Mesenchymal stem cell (in vitro differentiated cells and primary cell): ENCODE measurements around the gene ZNF280B.

Experiments used
- DNase-seq: peaks from one replicate; pipeline ENCODE4 v3.0.0-alpha.2; 2013
- H2AFZ ChIP-seq: one replicate; pipeline ENCODE4 v1.6.1; 2013; ENCODE audit warnings: low read depth, mild to moderate bottlenecking, control low read depth, inconsistent platforms, low read length, moderate library complexity
- H2AK5ac ChIP-seq: 2 replicates; pipeline ENCODE4 v1.6.1; 2013; ENCODE audit warnings: low read length, moderate library complexity, mild to moderate bottlenecking, inconsistent platforms; ENCODE audit not compliant: severe bottlenecking
- H2BK120ac ChIP-seq: one replicate; pipeline ENCODE4 v1.6.1; 2013; ENCODE audit warnings: low read depth, mild to moderate bottlenecking, inconsistent platforms, low read length, moderate library complexity
- H2BK12ac ChIP-seq, 2 experiments: one replicate each; pipeline ENCODE4 v1.6.1; 2013; ENCODE audit warnings: inconsistent platforms in 2 of 2, low read length in 2 of 2, mild to moderate bottlenecking in 2 of 2, moderate library complexity in 2 of 2, control low read depth in 1 of 2
- H2BK15ac ChIP-seq: one replicate; pipeline ENCODE4 v1.6.1; 2013; ENCODE audit warnings: mild to moderate bottlenecking, low read depth, inconsistent platforms; ENCODE audit not compliant: poor library complexity, severe bottlenecking
- H2BK5ac ChIP-seq: 2 replicates; pipeline ENCODE4 v1.6.1; 2013; ENCODE audit warnings: low read depth, mild to moderate bottlenecking, low read length, control low read depth, inconsistent platforms; ENCODE audit not compliant: poor library complexity, severe bottlenecking
- H3K14ac ChIP-seq, 2 experiments: one replicate each; pipeline ENCODE4 v1.6.1; 2013; ENCODE audit warnings: inconsistent platforms in 2 of 2, low read length in 2 of 2, control low read depth in 1 of 2, mild to moderate bottlenecking in 1 of 2, moderate library complexity in 1 of 2
- H3K18ac ChIP-seq, 2 experiments: one replicate each; pipeline ENCODE4 v1.6.1; 2013; ENCODE audit warnings: inconsistent platforms in 2 of 2, low read length in 2 of 2, control low read depth in 1 of 2, low read depth in 1 of 2, mild to moderate bottlenecking in 1 of 2
- H3K23ac ChIP-seq, 2 experiments: one replicate each; pipeline ENCODE4 v1.6.1; 2013; ENCODE audit warnings: inconsistent platforms in 2 of 2, low read length in 2 of 2, mild to moderate bottlenecking in 2 of 2, moderate library complexity in 2 of 2, control low read depth in 1 of 2
- H3K27ac ChIP-seq: 2 replicates; pipeline ENCODE4 v1.5.1; 2013; ENCODE audit warnings: mild to moderate bottlenecking, moderate library complexity, low read length, control low read depth, inconsistent platforms; ENCODE audit not compliant: poor library complexity, severe bottlenecking
- H3K27me3 ChIP-seq, 2 experiments: 2 replicates each; pipeline versions ENCODE4 v1.6.1 to v1.7.0; 2013; ENCODE audit warnings: low read length in 2 of 2, mild to moderate bottlenecking in 2 of 2, moderate library complexity in 2 of 2, control low read depth in 1 of 2, inconsistent platforms in 1 of 2; ENCODE audit not compliant: control insufficient read depth in 1 of 2, insufficient read depth in 1 of 2
- H3K36me3 ChIP-seq, 2 experiments: 2 replicates each; pipeline versions ENCODE4 v1.6.1 to v1.7.0; 2013; ENCODE audit warnings: low read length in 2 of 2, control low read depth in 1 of 2, inconsistent platforms in 1 of 2, low read depth in 1 of 2, mild to moderate bottlenecking in 1 of 2; ENCODE audit not compliant: insufficient read depth in 2 of 2, control insufficient read depth in 1 of 2
- H3K4ac ChIP-seq, 2 experiments: one replicate each; pipeline ENCODE4 v1.6.1; 2013; ENCODE audit warnings: inconsistent platforms in 2 of 2, low read length in 2 of 2, mild to moderate bottlenecking in 2 of 2, moderate library complexity in 2 of 2, control low read depth in 1 of 2, low read depth in 1 of 2
- H3K4me1 ChIP-seq: 2 replicates; pipeline ENCODE4 v1.6.1; 2013; ENCODE audit warnings: low read depth, low read length, control low read depth; ENCODE audit not compliant: control insufficient read depth, insufficient read depth
- H3K4me2 ChIP-seq: 2 replicates; pipeline ENCODE4 v1.6.1; 2013; ENCODE audit warnings: low read length, mild to moderate bottlenecking, inconsistent platforms; ENCODE audit not compliant: poor library complexity, severe bottlenecking
- H3K4me3 ChIP-seq, 2 experiments: 2 replicates each; pipeline versions ENCODE4 v1.5.1 to v1.7.0; 2013; ENCODE audit warnings: low read length in 2 of 2, mild to moderate bottlenecking in 2 of 2, control low read depth in 1 of 2, low read depth in 1 of 2; ENCODE audit not compliant: insufficient read depth in 1 of 2
- H3K79me1 ChIP-seq: replicated peaks from 2 replicates; pipeline ENCODE4 v1.6.1; 2013; ENCODE audit warnings: mild to moderate bottlenecking, control low read depth, low read length, inconsistent platforms; ENCODE audit not compliant: poor library complexity, severe bottlenecking
- H3K9ac ChIP-seq: 2 replicates; pipeline ENCODE4 v1.7.0; 2013; ENCODE audit warnings: mild to moderate bottlenecking, low read length, moderate library complexity
- H3K9me3 ChIP-seq: 2 replicates; pipeline ENCODE4 v1.7.0; 2013; ENCODE audit warnings: mild to moderate bottlenecking, low read length; ENCODE audit not compliant: control insufficient read depth
- H4K8ac ChIP-seq: one replicate; pipeline ENCODE4 v1.6.1; 2013; ENCODE audit warnings: inconsistent platforms, mild to moderate bottlenecking, low read length, moderate library complexity
- H4K91ac ChIP-seq: one replicate; pipeline ENCODE4 v1.6.1; 2013; ENCODE audit warnings: mild to moderate bottlenecking, low read length, inconsistent platforms
- WGBS: methylation state at CpG from one replicate; pipeline ENCODE4 v1.1.7; 2013; ENCODE audit warnings: mixed read lengths; 5-methylcytosine and 5-hydroxymethylcytosine counted together

The ZNF280B gene

DNA sequence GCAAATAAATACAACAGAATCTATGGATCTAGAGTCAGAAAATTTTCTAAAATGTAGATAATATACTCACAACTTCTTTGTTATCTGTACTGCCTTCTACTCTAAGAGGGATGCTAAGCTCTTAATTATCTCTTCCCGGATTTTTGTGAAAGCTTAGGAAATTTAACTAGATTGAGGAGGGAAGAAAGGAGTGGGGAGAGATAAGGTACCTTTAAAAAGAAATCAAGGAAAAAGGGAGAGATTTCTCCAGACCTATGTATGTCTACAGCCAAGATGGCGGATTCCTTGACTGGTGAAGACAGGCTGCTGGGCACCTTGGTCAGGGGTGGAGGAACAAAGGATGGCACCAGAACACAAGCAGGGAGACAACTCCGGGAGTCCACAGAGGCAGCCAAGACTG lies 23.0 kb downstream of the ZNF280B start:
- H3K4me3 ChIP-seq: no peak overlapping the region
- H2BK12ac ChIP-seq: no peak overlapping the region
- H3K4me1 ChIP-seq: no peaks in the 10 kb centered on the region
- no peak overlapping the region for H2AFZ ChIP-seq
- H3K18ac ChIP-seq: no peak overlapping the region
- H3K4ac ChIP-seq: no peak overlapping the region
- no peak overlapping the region for H2AK5ac ChIP-seq
- H3K9me3 ChIP-seq: no peaks in the 10 kb centered on the region
- no peak overlapping the region for H2BK15ac ChIP-seq
- H3K27me3 ChIP-seq: peaks cover 0 to 4% of the 10 kb centered on the region in 2 experiments
- no peak overlapping the region for H3K27ac ChIP-seq
- no peak overlapping the region for H3K4me2 ChIP-seq
- H3K14ac ChIP-seq: no peak overlapping the region
- H3K36me3 ChIP-seq: no peaks in the 10 kb centered on the region
- no peak overlapping the region for H4K8ac ChIP-seq
- 95% methylated on average over 3 of the region's 3 CpGs for WGBS
- H2BK5ac ChIP-seq: no peak overlapping the region
- no peak overlapping the region for H4K91ac ChIP-seq
- H3K23ac ChIP-seq: no peak overlapping the region
- no peaks in the 10 kb centered on the region for H3K79me1 ChIP-seq
- no peak for DNase-seq
- no peak overlapping the region for H3K9ac ChIP-seq
- H2BK120ac ChIP-seq: no peak overlapping the region

DNA sequence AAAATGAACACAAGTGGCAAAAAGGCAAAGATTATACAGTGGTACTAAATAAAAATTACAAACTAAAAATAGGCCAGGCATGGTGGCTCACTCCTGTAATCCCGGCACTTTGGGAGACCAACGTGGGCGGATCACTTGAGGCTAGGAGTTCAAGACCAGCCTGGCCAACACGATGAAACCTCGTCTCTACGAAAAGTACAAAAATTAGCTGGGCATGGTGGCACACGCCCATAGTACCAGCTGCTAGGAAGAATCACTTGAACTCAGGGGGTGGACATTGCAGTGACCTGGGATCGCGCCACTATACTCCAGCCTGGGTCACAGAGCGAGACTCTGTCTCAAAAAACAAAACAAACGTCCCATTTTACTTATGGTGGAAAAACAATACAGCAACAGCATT lies 24.5 kb downstream of the ZNF280B start:
- no peak overlapping the region for H3K9ac ChIP-seq

DNA sequence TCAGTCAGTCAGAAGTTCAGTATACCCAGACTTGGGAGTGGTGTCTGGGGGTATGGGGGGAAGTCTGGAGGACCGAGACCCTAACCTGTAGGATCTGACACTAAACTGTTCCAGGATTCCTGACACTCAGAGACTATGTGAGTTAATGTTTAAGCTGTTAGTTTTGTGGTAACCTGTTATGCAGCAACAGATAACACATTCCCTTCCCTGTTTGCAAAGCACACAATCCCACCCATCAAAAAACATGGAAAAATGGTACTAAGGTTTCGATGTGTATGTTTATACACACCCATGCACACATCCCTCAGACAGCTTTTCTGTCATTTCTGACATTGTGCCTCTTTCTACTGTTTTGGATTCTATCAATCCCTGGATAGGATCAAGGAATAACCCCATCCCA lies 27.6 kb downstream of the ZNF280B start:
- Histone ChIP-seq H3K36me3 (no peaks in the 10 kb centered on the region), H3K4me3 (no peak overlapping the region), H3K23ac (no peak overlapping the region), H3K27me3 (peaks cover 0 to 6% of the 10 kb centered on the region in 2 experiments), H2BK15ac (no peak overlapping the region), H3K4ac (no peak overlapping the region), H3K4me1 (no peaks in the 10 kb centered on the region), H2BK120ac (no peak overlapping the region), H4K91ac (no peak overlapping the region), H2AK5ac (no peak overlapping the region), H3K14ac (no peak overlapping the region), H3K18ac (no peak overlapping the region), H3K27ac (no peak overlapping the region), H2BK5ac (no peak overlapping the region), H3K79me1 (no peaks in the 10 kb centered on the region), H3K9ac (no peak overlapping the region), H3K9me3 (no peaks in the 10 kb centered on the region), H2AFZ (no peak overlapping the region), H3K4me2 (no peak overlapping the region), H2BK12ac (no peak overlapping the region), H4K8ac (no peak overlapping the region)
- DNase-seq: no peak
- WGBS: 96% methylated on average over 1 of the region's 2 CpGs

More for the DNA sequence above, 24.5 kb downstream of the ZNF280B start:
- Histone ChIP-seq H3K4me3 (no peak overlapping the region), H3K18ac (no peak overlapping the region), H3K4me1 (no peaks in the 10 kb centered on the region), H3K79me1 (no peaks in the 10 kb centered on the region), H4K8ac (no peak overlapping the region), H3K4ac (no peak overlapping the region), H2BK15ac (no peak overlapping the region), H2AK5ac (no peak overlapping the region), H3K23ac (no peak overlapping the region), H2BK12ac (no peak overlapping the region), H3K27me3 (peaks cover 0 to 6% of the 10 kb centered on the region in 2 experiments), H2BK5ac (no peak overlapping the region), H3K36me3 (no peaks in the 10 kb centered on the region), H3K27ac (no peak overlapping the region), H3K4me2 (no peak overlapping the region), H3K9me3 (no peaks in the 10 kb centered on the region), H4K91ac (no peak overlapping the region), H3K14ac (no peak overlapping the region), H2AFZ (no peak overlapping the region), H2BK120ac (no peak overlapping the region)
- over 99% methylated on average over 10 of the region's 11 CpGs for WGBS
- no peak for DNase-seq

DNA sequence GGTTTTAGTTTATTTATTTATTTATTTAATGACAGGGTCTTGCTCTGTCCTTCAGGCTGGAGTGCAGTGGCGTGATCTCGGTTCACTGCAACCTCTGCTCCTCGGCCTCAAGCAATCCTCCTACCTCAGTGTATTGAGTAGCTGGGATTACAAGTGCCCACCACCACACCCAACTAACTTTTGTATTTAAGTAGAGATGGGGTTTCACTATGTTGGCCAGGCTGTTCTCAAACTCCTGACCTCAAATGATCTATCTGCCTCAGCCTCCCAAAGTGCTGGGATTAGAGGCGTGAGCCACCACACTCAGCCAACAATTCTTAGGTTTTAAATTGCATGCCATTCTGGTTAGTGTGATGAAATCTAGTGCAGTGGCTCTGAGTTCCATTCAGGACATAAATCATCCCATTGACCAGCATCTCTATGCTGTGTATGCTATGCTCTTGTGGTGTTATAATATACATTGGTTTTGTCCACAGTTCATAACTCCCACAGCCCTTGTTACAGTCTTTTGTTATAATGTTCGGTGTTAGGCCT lies 28.5 kb downstream of the ZNF280B start:
- Histone ChIP-seq H3K4me2 (no peak overlapping the region), H3K18ac (no peak overlapping the region)

More for the DNA sequence above, 28.5 kb downstream of the ZNF280B start:
- H3K27me3 ChIP-seq: peaks cover 0 to 6% of the 10 kb centered on the region in 2 experiments
- no peak overlapping the region for H2AK5ac ChIP-seq
- peak; percentile 28 for DNase-seq
- no peak overlapping the region for H3K23ac ChIP-seq
- H3K4me3 ChIP-seq: no peak overlapping the region
- H4K8ac ChIP-seq: no peak overlapping the region
- WGBS: 100% methylated on average over 1 of the region's 5 CpGs
- H2AFZ ChIP-seq: no peak overlapping the region
- no peak overlapping the region for H2BK15ac ChIP-seq
- no peak overlapping the region for H3K4ac ChIP-seq
- no peak overlapping the region for H3K27ac ChIP-seq
- H2BK12ac ChIP-seq: no peak overlapping the region
- no peak overlapping the region for H3K9ac ChIP-seq
- no peaks in the 10 kb centered on the region for H3K79me1 ChIP-seq
- no peaks in the 10 kb centered on the region for H3K4me1 ChIP-seq
- H3K14ac ChIP-seq: no peak overlapping the region
- no peaks in the 10 kb centered on the region for H3K9me3 ChIP-seq
- no peak overlapping the region for H4K91ac ChIP-seq
- no peaks in the 10 kb centered on the region for H3K36me3 ChIP-seq
- H2BK120ac ChIP-seq: no peak overlapping the region
- no peak overlapping the region for H2BK5ac ChIP-seq
